SKM-1 treated with dmso at 0.1 percent for 144 hours (cell line): ENCODE data around the gene RSPRY1.
"Not testable (repeated sequence)": the region's sequence is repeated elsewhere in the genome, so short reads cannot be mapped to it uniquely, and the experiment has no call there.

ENCODE experiments used
- DNase-seq: peaks from one replicate; lab custom pipeline; 2025; ENCODE audit not compliant: unreplicated experiment; lab: John Stamatoyannopoulos, UW

The RSPRY1 gene

GRCh38 chr16:57252148-57252721 lies 66.1 kb downstream of the RSPRY1 start:
- no peak for DNase-seq

GRCh38 chr16:57253466-57253865 lies 67.3 kb downstream of the RSPRY1 start:
- no peak for DNase-seq

GRCh38 chr16:57255686-57256415 lies 69.7 kb downstream of the RSPRY1 start:
- DNase-seq = no peak

GRCh38 chr16:57256601-57257395 lies 70.7 kb downstream of the RSPRY1 start:
- DNase-seq = no peak

- no peak for DNase-seq
These were observed 71.4 kb downstream of the RSPRY1 start for GRCh38 chr16:57257455-57258070.

GRCh38 chr16:57258226-57258909 lies 72.2 kb downstream of the RSPRY1 start:
- DNase-seq = no peak

GRCh38 chr16:57258910-57259475 lies 72.9 kb downstream of the RSPRY1 start:
- DNase-seq = no peak

GRCh38 chr16:57260294-57260929 lies 74.3 kb downstream of the RSPRY1 start:
- no peak for DNase-seq

GRCh38 chr16:57261806-57262205 lies 75.7 kb downstream of the RSPRY1 start:
- DNase-seq = no peak

GRCh38 chr16:57262841-57263540 lies 76.9 kb downstream of the RSPRY1 start:
- DNase-seq = no peak

- no peak for DNase-seq
These were observed 77.6 kb downstream of the RSPRY1 start for GRCh38 chr16:57263541-57264351.

GRCh38 chr16:57264381-57264780 lies 78.3 kb downstream of the RSPRY1 start:
- no peak for DNase-seq

GRCh38 chr16:57264950-57265371 lies 78.8 kb downstream of the RSPRY1 start:
- no peak for DNase-seq

- DNase-seq = no peak
These were observed 79.9 kb downstream of the RSPRY1 start for GRCh38 chr16:57265850-57266530.

GRCh38 chr16:57266531-57267260 lies 80.6 kb downstream of the RSPRY1 start:
- no peak for DNase-seq

GRCh38 chr16:57267343-57267742 lies 81.2 kb downstream of the RSPRY1 start:
- not testable (repeated sequence) for DNase-seq
